Measurements from ENCODE around the gene PPP4R2. TPM values are rescaled to one million over a fixed set of nuclear protein-coding genes. Genes with fewer than 3 reads are reported as not detected.

The PPP4R2 gene
- polyA plus RNA-seq, 3 donors = 14.3 to 25.4 (median 18.7) TPM

DNA sequence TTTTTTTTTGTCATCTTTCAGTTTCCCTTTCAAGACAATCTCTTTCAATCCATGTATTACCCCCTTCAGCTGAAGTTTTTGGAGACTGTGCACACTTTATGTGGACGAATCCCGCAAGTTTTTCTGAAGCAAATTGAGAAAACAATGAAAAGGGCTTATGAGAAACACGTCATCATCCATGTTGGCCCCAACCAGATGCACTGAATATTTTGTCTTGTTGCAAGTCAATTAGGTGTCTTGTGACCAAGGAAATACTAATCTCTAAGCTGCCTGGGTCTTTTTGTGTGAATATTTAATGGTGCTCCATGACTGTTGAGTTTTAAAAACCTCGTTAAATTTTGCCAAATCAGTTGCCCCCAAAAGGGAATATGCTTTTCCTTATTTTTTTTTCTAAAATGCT is 21.7 kb upstream of the PPP4R2 start:
- Histone ChIP-seq H3K27me3 (ENCODE audit: control insufficient read depth in 2 of 2, insufficient read depth in 2 of 2, low read length in 2 of 2) (no peaks in the 10 kb centered on the region), H3K79me2 (ENCODE audit: insufficient read depth, low read length) (no peaks in the 10 kb centered on the region), H3K4me3 (replicated peaks in 1 of 3; ENCODE audit: low read depth in 2 of 3, low read length in 3 of 3) (no peak overlapping the region), H3K4me1 (ENCODE audit: control insufficient read depth in 1 of 2, insufficient read depth in 2 of 2, low read length in 2 of 2) (peaks cover 11 to 19% of the 10 kb centered on the region in 2 donors), H4K20me1 (ENCODE audit: insufficient read depth, low read length) (no peaks in the 10 kb centered on the region), H3K4me2 (replicated peaks; ENCODE audit: extremely low read depth, low read length, poor library complexity, severe bottlenecking) (no peak overlapping the region), H3K27ac (ENCODE audit: low read depth in 1 of 2, low read length in 2 of 2) (no peak overlapping the region), H2AFZ (ENCODE audit: insufficient read depth, low read depth, low read length, poor library complexity, severe bottlenecking) (no peak overlapping the region), H3K36me3 (replicated peaks in 1 of 2; ENCODE audit: control insufficient read depth in 1 of 2, insufficient read depth in 2 of 2, low read length in 2 of 2) (no peaks in the 10 kb centered on the region), H3K9me3 (replicated peaks in 1 of 2; ENCODE audit: control insufficient read depth in 1 of 2, insufficient read depth in 1 of 2, low read length in 2 of 2) (no peaks in the 10 kb centered on the region), H3K9ac (ENCODE audit: insufficient read depth, low read length, poor library complexity, severe bottlenecking) (no peak overlapping the region)
- no peak overlapping the region for H3K27ac Mint-ChIP-seq
- DNase-seq = no peak
- TF ChIP-seq, protein P1, sequence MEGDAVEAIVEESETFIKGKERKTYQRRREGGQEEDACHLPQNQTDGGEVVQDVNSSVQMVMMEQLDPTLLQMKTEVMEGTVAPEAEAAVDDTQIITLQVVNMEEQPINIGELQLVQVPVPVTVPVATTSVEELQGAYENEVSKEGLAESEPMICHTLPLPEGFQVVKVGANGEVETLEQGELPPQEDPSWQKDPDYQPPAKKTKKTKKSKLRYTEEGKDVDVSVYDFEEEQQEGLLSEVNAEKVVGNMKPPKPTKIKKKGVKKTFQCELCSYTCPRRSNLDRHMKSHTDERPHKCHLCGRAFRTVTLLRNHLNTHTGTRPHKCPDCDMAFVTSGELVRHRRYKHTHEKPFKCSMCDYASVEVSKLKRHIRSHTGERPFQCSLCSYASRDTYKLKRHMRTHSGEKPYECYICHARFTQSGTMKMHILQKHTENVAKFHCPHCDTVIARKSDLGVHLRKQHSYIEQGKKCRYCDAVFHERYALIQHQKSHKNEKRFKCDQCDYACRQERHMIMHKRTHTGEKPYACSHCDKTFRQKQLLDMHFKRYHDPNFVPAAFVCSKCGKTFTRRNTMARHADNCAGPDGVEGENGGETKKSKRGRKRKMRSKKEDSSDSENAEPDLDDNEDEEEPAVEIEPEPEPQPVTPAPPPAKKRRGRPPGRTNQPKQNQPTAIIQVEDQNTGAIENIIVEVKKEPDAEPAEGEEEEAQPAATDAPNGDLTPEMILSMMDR (IDR thresholded peaks at IDR 0.05) = no peak
- H3K4me1 Mint-ChIP-seq = peaks cover 17% of the 10 kb centered on the region
- H3K4me3 Mint-ChIP-seq = no peak overlapping the region
- H3K9me3 Mint-ChIP-seq = peaks cover 0 to under 1% (median 0%) of the 10 kb centered on the region in 7 donors
- peaks cover 0 to 3% (median 2%) of the 10 kb centered on the region in 3 donors for H3K27me3 Mint-ChIP-seq (ENCODE audit: low read depth in 3 of 3)
- intact Hi-C loops (cut with micrococcal nuclease) = no loop called here
- 100% methylated on average over 2 of the region's 4 CpGs for WGBS (ENCODE audit: insufficient coverage)
- H3K36me3 Mint-ChIP-seq = no peaks in the 10 kb centered on the region

DNA sequence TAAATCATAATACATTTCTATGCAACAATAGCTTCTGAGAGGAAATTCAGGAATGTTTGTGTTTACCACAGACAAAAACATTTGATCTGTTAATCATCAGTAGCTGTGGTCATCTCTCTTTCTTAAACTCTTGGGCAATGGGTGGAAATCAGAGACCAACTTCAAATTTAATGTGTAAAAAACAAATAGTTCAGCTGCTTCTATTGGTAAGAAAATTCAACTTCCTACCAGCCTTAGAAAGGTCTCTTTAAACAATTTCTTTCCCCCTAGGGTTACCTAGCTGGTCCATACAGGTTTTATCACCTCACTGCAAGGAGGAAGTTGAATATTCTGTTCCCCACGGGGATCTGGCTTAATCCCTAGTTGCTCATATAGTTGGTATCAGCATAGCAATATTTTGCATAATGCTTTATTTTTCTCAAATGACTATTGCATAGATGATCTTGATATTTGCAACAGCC is 20.3 kb upstream of the PPP4R2 start:
- intact Hi-C loops (cut with micrococcal nuclease) = no loop called here
- peak overlapping the region; percentile 1 to 89 (median 58) for H3K27ac Mint-ChIP-seq
- Histone ChIP-seq H4K20me1 (ENCODE audit: insufficient read depth, low read length) (no peaks in the 10 kb centered on the region), H3K36me3 (replicated peaks in 1 of 2; ENCODE audit: control insufficient read depth in 1 of 2, insufficient read depth in 2 of 2, low read length in 2 of 2) (no peaks in the 10 kb centered on the region), H3K9me3 (replicated peaks in 1 of 2; ENCODE audit: control insufficient read depth in 1 of 2, insufficient read depth in 1 of 2, low read length in 2 of 2) (no peaks in the 10 kb centered on the region), H3K4me3 (replicated peaks in 1 of 3; ENCODE audit: low read depth in 2 of 3, low read length in 3 of 3) (no peak overlapping the region), H2AFZ (ENCODE audit: insufficient read depth, low read depth, low read length, poor library complexity, severe bottlenecking) (no peak overlapping the region), H3K4me2 (replicated peaks; ENCODE audit: extremely low read depth, low read length, poor library complexity, severe bottlenecking) (no peak overlapping the region), H3K9ac (ENCODE audit: insufficient read depth, low read length, poor library complexity, severe bottlenecking) (no peak overlapping the region), H3K4me1 (ENCODE audit: control insufficient read depth in 1 of 2, insufficient read depth in 2 of 2, low read length in 2 of 2) (peaks cover 11 to 19% of the 10 kb centered on the region in 2 donors), H3K27ac (ENCODE audit: low read depth in 1 of 2, low read length in 2 of 2) (peak overlapping the region in 1 of 2 donors; percentile 61), H3K79me2 (ENCODE audit: insufficient read depth, low read length) (no peaks in the 10 kb centered on the region), H3K27me3 (ENCODE audit: control insufficient read depth in 2 of 2, insufficient read depth in 2 of 2, low read length in 2 of 2) (no peaks in the 10 kb centered on the region)
- TF ChIP-seq, protein P1 (IDR thresholded peaks at IDR 0.05) = no peak
- peak; percentile 12 to 73 (median 31) for DNase-seq
- peaks cover 0 to 1% (median 0%) of the 10 kb centered on the region in 7 donors for H3K9me3 Mint-ChIP-seq
- no peaks in the 10 kb centered on the region for H3K36me3 Mint-ChIP-seq
- peaks cover 17% of the 10 kb centered on the region for H3K4me1 Mint-ChIP-seq
- peaks cover 0 to 5% (median 4%) of the 10 kb centered on the region in 3 donors for H3K27me3 Mint-ChIP-seq (ENCODE audit: low read depth in 3 of 3)
- no CpG with 5 or more reads among the region's 1 CpG for WGBS (ENCODE audit: insufficient coverage)
- no peak overlapping the region for H3K4me3 Mint-ChIP-seq

All from CD14-positive monocyte (primary cell).